HG03439 (cell line): ENCODE data around the gene VANGL2.

Experiments used
- ATAC-seq: cut with Tn5 transposase; IDR thresholded peaks from one replicate; pipeline ENCODE4 v1.9.1; 2021; ENCODE audit warnings: mild to moderate bottlenecking, moderate library complexity; ENCODE audit not compliant: unreplicated experiment

The VANGL2 gene

GRCh38 chr1:160400223-160400645 lies at the start of gene VANGL2:
Gene VANGL2 (plus strand): TSS chr1:160400564. CDS start chr1:160415838, 15,274 bp downstream.
- no peak for ATAC-seq

- no peak for ATAC-seq
Observed at GRCh38 chr1:160351629-160352028, 48.7 kb upstream of the VANGL2 start.

GRCh38 chr1:160352555-160352954 lies 47.8 kb upstream of the VANGL2 start:
- ATAC-seq, result no peak

GRCh38 chr1:160353223-160353622 lies 47.1 kb upstream of the VANGL2 start:
- ATAC-seq, result no peak

- ATAC-seq, result no peak
Observed at GRCh38 chr1:160354388-160354985, 45.9 kb upstream of the VANGL2 start.

GRCh38 chr1:160357286-160358002 lies 42.9 kb upstream of the VANGL2 start:
- ATAC-seq, result no peak

GRCh38 chr1:160358073-160358472 lies 42.3 kb upstream of the VANGL2 start:
- no peak for ATAC-seq

GRCh38 chr1:160359559-160360226 lies 40.7 kb upstream of the VANGL2 start:
- no peak for ATAC-seq

- no peak for ATAC-seq
Observed at GRCh38 chr1:160360227-160360695, 40.1 kb upstream of the VANGL2 start.

GRCh38 chr1:160361199-160361598 lies 39.2 kb upstream of the VANGL2 start:
- ATAC-seq, result no peak

- no peak for ATAC-seq
Observed at GRCh38 chr1:160361814-160362167, 38.6 kb upstream of the VANGL2 start.

- no peak for ATAC-seq
Observed at GRCh38 chr1:160362168-160362957, 38.0 kb upstream of the VANGL2 start.

- no peak for ATAC-seq
Observed at GRCh38 chr1:160363010-160363409, 37.4 kb upstream of the VANGL2 start.

GRCh38 chr1:160363951-160364735 lies 36.2 kb upstream of the VANGL2 start:
- no peak for ATAC-seq

- no peak for ATAC-seq
Observed at GRCh38 chr1:160365325-160365724, 35.0 kb upstream of the VANGL2 start.

- no peak for ATAC-seq
Observed at GRCh38 chr1:160366731-160367515, 33.4 kb upstream of the VANGL2 start, which contains the start of gene NHLH1. Gene NHLH1 (plus strand): TSS chr1:160367071. CDS start chr1:160370732, 3,661 bp downstream.

GRCh38 chr1:160367516-160367900 lies 32.9 kb upstream of the VANGL2 start:
- ATAC-seq, result no peak

- no peak for ATAC-seq
Observed at GRCh38 chr1:160367934-160368923, 32.1 kb upstream of the VANGL2 start.
